ENCODE data around the gene AQP12B. TPM values are rescaled to one million over a fixed set of nuclear protein-coding genes. Genes with fewer than 3 reads are reported as not detected.

AQP12B gene
- total and polyA plus RNA-seq, 2 of the 8 experiments (the other 6 are each of a cell fraction or from before 2014, with no cell fraction given): not detected

GRCh38 chr2:240725266-240725665 lies 42.6 kb upstream of the AQP12B start:
- WGBS, 2 experiments (ENCODE audit: extremely low coverage in 1 of 2, insufficient coverage in 1 of 2, insufficient read length in 1 of 2, insufficient replicate concordance in 2 of 2, low coverage in 1 of 2, low lambda C conversion rate in 2 of 2, missing lambda C conversion rate in 1 of 2): 95% methylated on average over 12 of the region's 12 CpGs; no CpG with 5 or more reads in 1 of the 2 experiments
- Histone ChIP-seq H3K9ac (replicated peaks in 1 of 4; ENCODE audit: extremely low read depth in 1 of 4, low read depth in 3 of 4, low read length in 3 of 4) (no peak overlapping the region), H4K20me1 (replicated peaks in 1 of 2; ENCODE audit: control insufficient read depth in 1 of 2, insufficient read depth in 2 of 2, low read length in 2 of 2) (peaks cover 4 to 15% of the 10 kb centered on the region in 2 experiments)

More at GRCh38 chr2:240725266-240725665, 42.6 kb upstream of the AQP12B start:
- Histone ChIP-seq H3K4me3 (ENCODE audit: extremely low read depth in 1 of 4, insufficient read depth in 2 of 4, low read depth in 3 of 4, low read length in 4 of 4) (no peak overlapping the region), H2AK5ac (ENCODE audit: low read depth, low read length) (no peak overlapping the region), H4K91ac (replicated peaks; ENCODE audit: insufficient read length, low read length) (no peak overlapping the region), H3K79me2 (ENCODE audit: control insufficient read depth in 1 of 2, insufficient read depth in 2 of 2, low read length in 2 of 2) (no peaks in the 10 kb centered on the region), H2AFZ (ENCODE audit: low read length) (no peak overlapping the region), H2BK5ac (ENCODE audit: low read depth, low read length) (no peak overlapping the region), H3K27me3 (replicated peaks in 1 of 4; ENCODE audit: control insufficient read depth in 3 of 4, extremely low read depth in 1 of 4, insufficient read depth in 3 of 4, low read length in 3 of 4) (no peaks in the 10 kb centered on the region), H3K18ac (ENCODE audit: extremely low read depth, low read length) (no peak overlapping the region), H3K36me3 (ENCODE audit: control insufficient read depth in 2 of 4, insufficient read depth in 4 of 4, low read length in 3 of 4) (peaks cover 18 to 73% (median 53%) of the 10 kb centered on the region in 4 experiments), H3K23me2 (ENCODE audit: low read depth, low read length) (no peaks in the 10 kb centered on the region), H3K9me3 (ENCODE audit: insufficient read depth in 2 of 2, low read depth in 1 of 2, low read length in 1 of 2) (no peaks in the 10 kb centered on the region), H3K4me1 (replicated peaks in 1 of 4; ENCODE audit: control insufficient read depth in 3 of 4, insufficient read depth in 4 of 4, low read length in 3 of 4) (no peaks in the 10 kb centered on the region), H3K4ac (replicated peaks; ENCODE audit: insufficient read length, low read depth, low read length) (no peak overlapping the region), H4K5ac (ENCODE audit: insufficient read length, low read depth, low read length) (no peak overlapping the region), H3K4me2 (ENCODE audit: insufficient read depth in 1 of 2, low read depth in 2 of 2, low read length in 2 of 2) (no peak overlapping the region), H4K8ac (ENCODE audit: extremely low read depth, insufficient read depth, low read length) (no peak overlapping the region), H2BK15ac (ENCODE audit: low read length) (no peak overlapping the region), H2BK12ac (ENCODE audit: low read depth, low read length) (no peak overlapping the region), H3K79me1 (ENCODE audit: low read depth, low read length) (peaks cover 2% of the 10 kb centered on the region), H3K23ac (ENCODE audit: insufficient read length) (no peak overlapping the region), H3K14ac (ENCODE audit: insufficient read length) (no peak overlapping the region), H3K56ac (replicated peaks; ENCODE audit: insufficient read length, low read depth, low read length) (no peak overlapping the region), H3K27ac (ENCODE audit: low read depth, low read length) (no peak overlapping the region), H2BK20ac (ENCODE audit: low read length) (no peak overlapping the region), H2BK120ac (replicated peaks; ENCODE audit: low read depth, low read length) (no peak overlapping the region)
- no peak for FAIRE-seq
- no peak for DNase-seq (ENCODE audit: low read depth in 1 of 2, low spot score in 2 of 2)
- POLR2A ChIA-PET (ENCODE audit: partially characterized antibody): interaction anchor here (1.1 to 1.4 kb wide), 7 partner anchors 8 to 172 kb away, joined by 3 to 7 read pairs (median 3); no protein-coding TSS in a partner anchor
- no peak for TF ChIP-seq CHD1 (IDR thresholded peaks at IDR 0.05; ENCODE audit: low read depth, low read length)
- TF ChIP-seq KDM4A (IDR thresholded peaks at IDR 0.05; ENCODE audit: low read depth, low read length, severe bottlenecking): no peak
- TF ChIP-seq POLR2AphosphoS5 (IDR thresholded peaks at IDR 0.05; ENCODE audit: low read depth, low read length): 0 out of 2 replicates have a peak, but pooled peaks have one; percentile 12
- TF ChIP-seq POLR2A (IDR thresholded peaks at IDR 0.05; ENCODE audit: control extremely low read depth in 1 of 2, low read depth in 2 of 2, low read length in 2 of 2): 0 out of 3 replicates have a peak, but pooled peaks of 1 of the 2 experiments have one; percentile 22
- TF ChIP-seq ASH2L (IDR thresholded peaks at IDR 0.05; ENCODE audit: low read length): no peak
- CTCF ChIA-PET (ENCODE audit: partially characterized antibody): no interaction called here
